ENCODE results near the gene RPL38. TPM values are rescaled to one million over a fixed set of nuclear protein-coding genes. Genes with fewer than 3 reads are reported as not detected.

RPL38 gene
- 100 to 1,000 TPM; 304 to 570 (median 471) TPM for total RNA-seq

- intact Hi-C loops (cut with DNase I; ENCODE audit: low total_unique reads): no loop called here
- no peaks in the 10 kb centered on the region for H3K36me3 ChIP-seq
- H3K4me1 ChIP-seq: peaks cover 0 to 16% of the 10 kb centered on the region in 2 donors
- no peaks in the 10 kb centered on the region for H3K9me3 ChIP-seq
- peak within 1 kb of the TSS; percentile 90 to 96 for H3K27ac ChIP-seq
- peak within 1 kb of the TSS; percentile 88 to 98 (median 93) for H3K4me3 ChIP-seq
- peaks cover 0 to 19% of the 10 kb centered on the region in 2 donors for H3K27me3 ChIP-seq
- peak; percentile 93 to 96 for DNase-seq (ENCODE audit: low spot score in 2 of 2)
- TF ChIP-seq CTCF (IDR thresholded peaks at IDR 0.05): peak; percentile 99
- peak; percentile 94 for TF ChIP-seq POLR2A (IDR thresholded peaks at IDR 0.05)
- peak; percentile 93 to 99 (median 99) for TF ChIP-seq POLR2AphosphoS5 (IDR thresholded peaks at IDR 0.05)
These were observed at the start of gene RPL38 for GRCh38 chr17:74203439-74204240. Gene RPL38, plus strand, starts transcription at chr17:74203678. Its CDS starts 278 bp downstream, at chr17:74203956.

DNA sequence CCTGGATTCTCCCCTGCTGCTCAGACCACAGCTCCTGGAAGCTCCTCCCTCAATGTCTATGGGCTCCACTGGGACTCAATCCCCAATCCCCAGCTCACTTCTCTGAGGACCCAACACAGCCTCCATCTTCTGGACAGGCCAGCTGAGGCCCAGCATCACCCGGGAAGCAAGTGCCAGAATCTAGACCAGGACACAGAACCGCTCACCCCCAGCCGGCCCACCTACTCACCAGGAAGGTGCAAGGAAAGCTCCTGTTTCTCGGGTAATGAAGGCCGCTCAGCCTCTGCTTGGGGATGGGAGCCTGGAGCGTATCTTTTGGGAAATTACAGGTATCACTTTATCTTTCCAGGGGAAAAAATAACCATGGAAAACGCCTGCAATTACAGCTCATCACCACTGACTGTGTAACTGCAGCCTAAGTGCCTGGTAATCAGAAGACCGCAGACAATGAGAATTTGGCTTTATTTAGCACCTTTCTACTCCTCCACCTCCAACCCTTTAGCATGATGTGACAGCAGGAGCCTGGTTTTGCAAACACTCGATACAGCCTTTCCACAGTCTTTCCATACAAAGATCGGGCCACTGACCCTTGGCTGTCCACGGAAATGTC, 49.6 kb upstream of the RPL38 start:
- intact Hi-C loops (cut with DNase I; ENCODE audit: low total_unique reads): loop anchor here (5.0 kb wide), 1 partner anchor 1937 kb away; no protein-coding TSS in a partner anchor
- Histone ChIP-seq H3K4me1 (no peaks in the 10 kb centered on the region), H3K27ac (no peak overlapping the region), H3K27me3 (no peaks in the 10 kb centered on the region), H3K36me3 (no peaks in the 10 kb centered on the region), H3K9me3 (no peaks in the 10 kb centered on the region), H3K4me3 (no peak overlapping the region)
- TF ChIP-seq POLR2A (IDR thresholded peaks at IDR 0.05): no peak
- no peak for TF ChIP-seq POLR2AphosphoS5 (IDR thresholded peaks at IDR 0.05)
- TF ChIP-seq CTCF (IDR thresholded peaks at IDR 0.05): no peak
- no peak for DNase-seq (ENCODE audit: low spot score in 2 of 2)

- Histone ChIP-seq H3K36me3 (no peaks in the 10 kb centered on the region), H3K4me1 (no peaks in the 10 kb centered on the region), H3K27ac (no peak overlapping the region), H3K4me3 (no peak overlapping the region), H3K27me3 (no peaks in the 10 kb centered on the region), H3K9me3 (no peaks in the 10 kb centered on the region)
- intact Hi-C loops (cut with DNase I; ENCODE audit: low total_unique reads): no loop called here
- DNase-seq (ENCODE audit: low spot score in 2 of 2): no peak
- no peak for TF ChIP-seq POLR2A (IDR thresholded peaks at IDR 0.05)
- TF ChIP-seq CTCF (IDR thresholded peaks at IDR 0.05): no peak
- TF ChIP-seq POLR2AphosphoS5 (IDR thresholded peaks at IDR 0.05): no peak
These were observed 46.6 kb upstream of the RPL38 start for GRCh38 chr17:74156878-74157277.

GRCh38 chr17:74157366-74157765, 46.1 kb upstream of the RPL38 start:
- Histone ChIP-seq H3K4me1 (no peaks in the 10 kb centered on the region), H3K36me3 (no peaks in the 10 kb centered on the region), H3K4me3 (no peak overlapping the region), H3K27ac (no peak overlapping the region), H3K9me3 (no peaks in the 10 kb centered on the region), H3K27me3 (no peaks in the 10 kb centered on the region)
- intact Hi-C loops (cut with DNase I; ENCODE audit: low total_unique reads): no loop called here
- no peak for TF ChIP-seq POLR2A (IDR thresholded peaks at IDR 0.05)
- no peak for TF ChIP-seq CTCF (IDR thresholded peaks at IDR 0.05)
- TF ChIP-seq POLR2AphosphoS5 (IDR thresholded peaks at IDR 0.05): no peak
- no peak for DNase-seq (ENCODE audit: low spot score in 2 of 2)

- intact Hi-C loops (cut with DNase I; ENCODE audit: low total_unique reads): no loop called here
- Histone ChIP-seq H3K9me3 (no peaks in the 10 kb centered on the region), H3K27me3 (no peaks in the 10 kb centered on the region), H3K27ac (no peak overlapping the region), H3K4me1 (no peaks in the 10 kb centered on the region), H3K4me3 (no peak overlapping the region), H3K36me3 (no peaks in the 10 kb centered on the region)
- no peak for TF ChIP-seq POLR2AphosphoS5 (IDR thresholded peaks at IDR 0.05)
- no peak for TF ChIP-seq CTCF (IDR thresholded peaks at IDR 0.05)
- no peak for TF ChIP-seq POLR2A (IDR thresholded peaks at IDR 0.05)
- no peak for DNase-seq (ENCODE audit: low spot score in 2 of 2)
These were observed 44.7 kb upstream of the RPL38 start for GRCh38 chr17:74158761-74159160.
